H1 (cell line): ENCODE data around the gene TTLL9. TPM values are rescaled to one million over a fixed set of nuclear protein-coding genes. Genes with fewer than 3 reads are reported as not detected.

ENCODE experiments used
- CTCF ChIA-PET: fragments of 300-600 bp; sonication (Branson Sonifier 250); formaldehyde crosslinking; loops from one replicate; lab custom pipeline; 2021; ENCODE audit not compliant: partially characterized antibody; lab: Charles Lee
- POLR2A ChIA-PET: fragments of 300-600 bp; sonication (Branson Sonifier 250); formaldehyde crosslinking; loops from one replicate; lab custom pipeline; 2021; ENCODE audit warnings: inconsistent platforms; ENCODE audit not compliant: partially characterized antibody; lab: Charles Lee
- DNase-seq, 2 experiments: peaks; one replicate each; pipeline versions ENCODE4 v3.0.0 to v3.0.0-alpha.2; 2010 to 2022; ENCODE audit warnings: low spot score in 2 of 2, low read depth in 1 of 2, mixed read lengths in 1 of 2
- FAIRE-seq: peaks from 2 replicates; lab custom pipeline; 2011; peaks lifted over from hg19 to GRCh38; lab: Jason Lieb, UNC
- H2AFZ ChIP-seq: 2 replicates; pipeline ENCODE4 v1.8.1; 2012; ENCODE audit warnings: low read length, inconsistent platforms
- H2AK5ac ChIP-seq: 2 replicates; pipeline ENCODE4 v1.6.1; 2013; ENCODE audit warnings: low read depth, low read length
- H2BK120ac ChIP-seq: replicated peaks from 2 replicates; pipeline ENCODE3; 2013; ENCODE audit warnings: low read depth, low read length, inconsistent platforms
- H2BK12ac ChIP-seq: 2 replicates; pipeline ENCODE4 v1.6.1; 2013; ENCODE audit warnings: low read depth, low read length
- H2BK15ac ChIP-seq: 2 replicates; pipeline ENCODE4 v1.6.1; 2013; ENCODE audit warnings: low read length
- H2BK20ac ChIP-seq: 2 replicates; pipeline ENCODE4 v1.6.1; 2013; ENCODE audit warnings: low read length
- H2BK5ac ChIP-seq: 2 replicates; pipeline ENCODE4 v1.6.1; 2013; ENCODE audit warnings: low read depth, low read length
- H3K14ac ChIP-seq: 2 replicates; pipeline ENCODE4 v1.6.1; 2013; ENCODE audit warnings: inconsistent platforms; ENCODE audit not compliant: insufficient read length
- H3K18ac ChIP-seq: 2 replicates; pipeline ENCODE4 v1.6.1; 2013; ENCODE audit warnings: low read length; ENCODE audit errors: extremely low read depth
- H3K23ac ChIP-seq: 2 replicates; pipeline ENCODE4 v1.6.1; 2013; ENCODE audit warnings: inconsistent platforms; ENCODE audit not compliant: insufficient read length
- H3K23me2 ChIP-seq: 2 replicates; pipeline ENCODE4 v1.6.1; 2013; ENCODE audit warnings: low read depth, low read length
- H3K27ac ChIP-seq: 2 replicates; pipeline ENCODE4 v1.6.1; 2011; ENCODE audit warnings: low read depth, low read length, inconsistent platforms
- H3K27me3 ChIP-seq, 4 experiments: replicated peaks in 1 of 4; 1 replicate in 1 of 4; 2 replicates in 3 of 4; pipeline versions ENCODE4 v1.6.1 to v1.8.1; 2011 to 2013; ENCODE audit warnings: low read length in 3 of 4, mild to moderate bottlenecking in 3 of 4, inconsistent platforms in 2 of 4, mixed read lengths in 2 of 4, moderate library complexity in 1 of 4; ENCODE audit not compliant: control insufficient read depth in 3 of 4, insufficient read depth in 3 of 4; ENCODE audit errors: extremely low read depth in 1 of 4
- H3K36me3 ChIP-seq, 4 experiments: 2 replicates each; pipeline versions ENCODE4 v1.6.1 to v1.8.1; 2011 to 2013; ENCODE audit warnings: mild to moderate bottlenecking in 4 of 4, low read length in 3 of 4, moderate library complexity in 2 of 4, control low read depth in 1 of 4, inconsistent platforms in 1 of 4; ENCODE audit not compliant: insufficient read depth in 4 of 4, control insufficient read depth in 2 of 4
- H3K4ac ChIP-seq: replicated peaks from 2 replicates; pipeline ENCODE3; 2013; ENCODE audit warnings: low read length, low read depth, mixed read lengths, inconsistent platforms; ENCODE audit not compliant: insufficient read length
- H3K4me1 ChIP-seq, 4 experiments: replicated peaks in 1 of 4; 1 replicate in 1 of 4; 2 replicates in 3 of 4; pipeline versions ENCODE4 v1.6.1 to v1.8.1; 2011 to 2013; ENCODE audit warnings: low read length in 3 of 4, inconsistent platforms in 2 of 4, mixed read lengths in 1 of 4; ENCODE audit not compliant: insufficient read depth in 4 of 4, control insufficient read depth in 3 of 4
- H3K4me2 ChIP-seq, 2 experiments: 2 replicates each; pipeline versions ENCODE4 v1.6.1 to v1.8.1; 2011 to 2013; ENCODE audit warnings: low read depth in 2 of 2, low read length in 2 of 2, control low read depth in 1 of 2, inconsistent platforms in 1 of 2, mild to moderate bottlenecking in 1 of 2; ENCODE audit not compliant: insufficient read depth in 1 of 2
- H3K4me3 ChIP-seq, 4 experiments: fragments of 200-600, 300-600 bp in 1 of 4; sonication (generic), shearing (Covaris generic), sonication (Bioruptor Twin) in 1 of 4; 2 replicates each; pipeline versions ENCODE4 v1.5.1 to v1.8.1; 2011 to 2016; ENCODE audit warnings: low read length in 4 of 4, low read depth in 3 of 4, control low read depth in 2 of 4, inconsistent platforms in 2 of 4, mild to moderate bottlenecking in 2 of 4, mixed read lengths in 1 of 4, moderate library complexity in 1 of 4; ENCODE audit not compliant: insufficient read depth in 2 of 4; ENCODE audit errors: extremely low read depth in 1 of 4
- H3K56ac ChIP-seq: replicated peaks from 2 replicates; pipeline ENCODE3; 2013; ENCODE audit warnings: low read depth, mild to moderate bottlenecking, mixed read lengths, low read length, inconsistent platforms; ENCODE audit not compliant: insufficient read length
- H3K79me1 ChIP-seq: 2 replicates; pipeline ENCODE4 v1.6.1; 2013; ENCODE audit warnings: low read depth, low read length, control low read depth
- H3K79me2 ChIP-seq, 2 experiments: 2 replicates each; pipeline versions ENCODE4 v1.6.1 to v1.8.1; 2012 to 2013; ENCODE audit warnings: low read length in 2 of 2, mild to moderate bottlenecking in 2 of 2, inconsistent platforms in 1 of 2; ENCODE audit not compliant: insufficient read depth in 2 of 2, control insufficient read depth in 1 of 2
- H3K9ac ChIP-seq, 4 experiments: replicated peaks in 1 of 4; 1 replicate in 1 of 4; 2 replicates in 3 of 4; pipeline versions ENCODE4 v1.6.1 to v1.8.1; 2011 to 2013; ENCODE audit warnings: low read depth in 3 of 4, low read length in 3 of 4, control low read depth in 2 of 4, mild to moderate bottlenecking in 2 of 4, moderate library complexity in 2 of 4, inconsistent platforms in 1 of 4; ENCODE audit errors: extremely low read depth in 1 of 4
- H3K9me3 ChIP-seq, 2 experiments: 2 replicates each; pipeline versions ENCODE4 v1.6.1 to v1.8.1; 2012 to 2013; ENCODE audit warnings: mild to moderate bottlenecking in 2 of 2, moderate library complexity in 2 of 2, control low read depth in 1 of 2, inconsistent platforms in 1 of 2, low read depth in 1 of 2, low read length in 1 of 2, mixed read lengths in 1 of 2; ENCODE audit not compliant: insufficient read depth in 2 of 2
- H4K20me1 ChIP-seq, 2 experiments: replicated peaks in 1 of 2; 2 replicates each; pipeline versions ENCODE3 to v1.8.1; 2011 to 2013; ENCODE audit warnings: inconsistent platforms in 2 of 2, low read length in 2 of 2, mild to moderate bottlenecking in 1 of 2; ENCODE audit not compliant: insufficient read depth in 2 of 2, control insufficient read depth in 1 of 2
- H4K5ac ChIP-seq: 2 replicates; pipeline ENCODE4 v1.6.1; 2013; ENCODE audit warnings: low read length, low read depth, mixed read lengths, inconsistent platforms; ENCODE audit not compliant: insufficient read length
- H4K8ac ChIP-seq: 2 replicates; pipeline ENCODE4 v1.8.0; 2013; ENCODE audit warnings: mild to moderate bottlenecking, moderate library complexity, low read length, inconsistent platforms; ENCODE audit not compliant: insufficient read depth; ENCODE audit errors: extremely low read depth
- H4K91ac ChIP-seq: replicated peaks from 2 replicates; pipeline ENCODE3; 2013; ENCODE audit warnings: low read length, mixed read lengths, inconsistent platforms; ENCODE audit not compliant: insufficient read length
- KDM5A ChIP-seq: fragments of 200-600 bp; IDR thresholded peaks from 2 replicates; pipeline ENCODE4 v1.7.1; 2012; ENCODE audit warnings: mild to moderate bottlenecking, low read length, inconsistent platforms, mixed read lengths
- RNF2 ChIP-seq: fragments of 200-900, 300-1000 bp; sonication (generic); IDR thresholded peaks from 2 replicates; pipeline ENCODE4 v1.7.1; 2016; ENCODE audit warnings: borderline replicate concordance, low read depth, mild to moderate bottlenecking, antibody characterized with exemption, low read length; ENCODE audit not compliant: poor library complexity, severe bottlenecking; ENCODE audit errors: missing control alignments
- WGBS, 2 experiments: shearing (Covaris generic) in 1 of 2; methylation state at CpG; one replicate each; pipeline versions ENCODE4 v1.1.6 to v1.1.7; 2013 to 2015; ENCODE audit warnings: low lambda C conversion rate in 2 of 2, mixed read lengths in 2 of 2, inconsistent platforms in 1 of 2, low coverage in 1 of 2, missing lambda C conversion rate in 1 of 2; ENCODE audit not compliant: insufficient replicate concordance in 2 of 2, insufficient coverage in 1 of 2, insufficient read length in 1 of 2; ENCODE audit errors: extremely low coverage in 1 of 2, missing lambda C conversion rate in 1 of 2; 5-methylcytosine and 5-hydroxymethylcytosine counted together
- polyA plus RNA-seq, 7 experiments: library from polyadenylated mRNA; depleted of rRNA in 3 of 7; stranded (reverse) in 5 of 7; unstranded in 2 of 7; fragments of >200 nt in 5 of 7; fragments of 200-250 nt in 2 of 7; gene quantifications; 1 replicate in 5 of 7; 2 replicates in 1 of 7; 4 replicates in 1 of 7; pipeline versions ENCODE4 v1.2.1 to v1.2.3, GENCODE V29; 2011 to 2013; ENCODE audit warnings: missing spikeins in 2 of 7, mixed read lengths in 2 of 7
- total RNA-seq: library from RNA; stranded (reverse); fragmentation: NEBNext Ultra II Directional; extraction: Animal tissue kit (Norgen Biotek cat#: 25700); gene quantifications from 2 replicates; pipeline ENCODE4 v1.2.1, GENCODE V29; 2021

Gene TTLL9
- total and polyA plus RNA-seq, 2 of the 8 experiments (the other 6 are each of a cell fraction or from before 2014, with no cell fraction given): 0.06 TPM; not detected in 1

GRCh38 chr20:31859266-31859997 is 11.0 kb upstream of the TTLL9 start:
- no peak overlapping the region for H3K27ac ChIP-seq
- no peaks in the 10 kb centered on the region for H4K20me1 ChIP-seq
- FAIRE-seq (no peak), DNase-seq (no peak)
- H3K4me3 ChIP-seq: no peak overlapping the region
- H3K14ac ChIP-seq: no peak overlapping the region
- POLR2A ChIA-PET: interaction anchor here (1.3 to 1.6 kb wide), 3 partner anchors 8 to 173 kb away, joined by 3 to 6 read pairs (median 3); no protein-coding TSS in a partner anchor
- H2BK15ac ChIP-seq: no peak overlapping the region
- peak overlapping the region in 1 of 2 experiments; percentile 68; a peak in 1 of 4 replicates for H3K4me2 ChIP-seq
- no peaks in the 10 kb centered on the region for H3K9me3 ChIP-seq
- H2AK5ac ChIP-seq: no peak overlapping the region
- H2BK5ac ChIP-seq: no peak overlapping the region
- H3K36me3 ChIP-seq: no peaks in the 10 kb centered on the region
- H4K91ac ChIP-seq: no peak overlapping the region
- no peak overlapping the region for H3K56ac ChIP-seq
- no peak overlapping the region for H2BK12ac ChIP-seq
- no peak overlapping the region for H4K5ac ChIP-seq
- no peak overlapping the region for H2BK120ac ChIP-seq
- H3K79me2 ChIP-seq: no peaks in the 10 kb centered on the region
- no peak overlapping the region for H3K18ac ChIP-seq
- peaks cover 0 to 19% (median 13%) of the 10 kb centered on the region in 4 experiments; a peak in 5 of 7 replicates for H3K27me3 ChIP-seq
- H3K4ac ChIP-seq: no peak overlapping the region
- peaks cover 15% of the 10 kb centered on the region for H3K23me2 ChIP-seq
- H2AFZ ChIP-seq: no peak overlapping the region
- H3K9ac ChIP-seq: no peak overlapping the region
- no peaks in the 10 kb centered on the region for H3K79me1 ChIP-seq
- H3K4me1 ChIP-seq: peaks cover 3 to 34% (median 18%) of the 10 kb centered on the region in 4 experiments
- no peak overlapping the region for H4K8ac ChIP-seq
- WGBS, 2 experiments: 90% methylated on average over 5 of the region's 5 CpGs; no CpG with 5 or more reads in 1 of the 2 experiments
- CTCF ChIA-PET: interaction anchor here (0.6 to 2.7 kb wide), 13 partner anchors 9 to 181 kb away, joined by 3 to 17 read pairs (median 5); partner anchors contain the start of gene PDRG1
- no peak overlapping the region for H3K23ac ChIP-seq
- H2BK20ac ChIP-seq: no peak overlapping the region
- TF ChIP-seq RNF2 (peak; percentile 34), KDM5A (no peak)
- TF ChIP-seq, all 59 proteins: peak for 1
